PC-3 (cell line): ENCODE measurements around the gene CSNK2A2. TPM values are rescaled to one million over a fixed set of nuclear protein-coding genes. Genes with fewer than 3 reads are reported as not detected.

Experiments used
- ATAC-seq: fragments of 200-7000 bp; cut with Tn5 transposase; 2 replicates; pipeline ENCODE4 v1.9.1; 2020; ENCODE audit warnings: mild to moderate bottlenecking, moderate library complexity
- BruUV-seq: library from RNA; stranded (reverse); fragments of 400-500 nt; replicated peaks from 2 replicates; lab custom pipeline; 2021; lab: Mats Ljungman, UMichigan
- CTCF ChIA-PET: fragments of 300-600 bp; sonication (Branson Sonifier 250); formaldehyde crosslinking; loops from one replicate; lab custom pipeline; 2022; ENCODE audit warnings: antibody characterized with exemption; lab: Charles Lee
- POLR2A ChIA-PET: fragments of 300-600 bp; sonication (Branson Sonifier 250); formaldehyde crosslinking; loops from one replicate; lab custom pipeline; 2022; ENCODE audit warnings: antibody characterized with exemption; ENCODE audit not compliant: unreplicated experiment; lab: Charles Lee
- DNase-seq: peaks from one replicate; pipeline ENCODE4 v3.0.0-alpha.2; 2015
- H2AFZ ChIP-seq: fragments of 300-600 bp; sonication (generic); 2 replicates; pipeline ENCODE4 v1.6.0; 2016; ENCODE audit warnings: antibody characterized with exemption, low read length
- H3F3A ChIP-seq: fragments of 300-600 bp; sonication (generic); one replicate; pipeline ENCODE4 v1.6.0; 2017; ENCODE audit warnings: antibody characterized with exemption, low read length, control low read depth, mild to moderate bottlenecking; ENCODE audit not compliant: unreplicated experiment
- H3K27ac ChIP-seq: fragments of 300-600 bp; sonication (generic); 2 replicates; pipeline ENCODE4 v1.5.1; 2016; ENCODE audit warnings: mild to moderate bottlenecking, low read length
- H3K27me3 ChIP-seq: fragments of 300-600 bp; sonication (generic); 2 replicates; pipeline ENCODE4 v1.6.1; 2016; ENCODE audit warnings: low read length, mixed read lengths
- H3K36me3 ChIP-seq: fragments of 300-600 bp; sonication (generic); 2 replicates; pipeline ENCODE4 v1.6.1; 2016; ENCODE audit warnings: low read depth, mixed run types, low read length, mixed read lengths
- H3K4me1 ChIP-seq: fragments of 300-600 bp; sonication (generic); 2 replicates; pipeline ENCODE4 v1.5.1; 2016; ENCODE audit warnings: low read length; ENCODE audit not compliant: insufficient read depth
- H3K4me2 ChIP-seq: fragments of 300-600 bp; sonication (generic); 2 replicates; pipeline ENCODE4 v1.6.0; 2016; ENCODE audit warnings: low read length
- H3K4me3 ChIP-seq: fragments of 300-600 bp; sonication (generic); 2 replicates; pipeline ENCODE4 v1.5.1; 2016; ENCODE audit warnings: mild to moderate bottlenecking, low read length, mixed read lengths
- H3K79me2 ChIP-seq: fragments of 300-600 bp; sonication (generic); 2 replicates; pipeline ENCODE4 v1.6.1; 2017; ENCODE audit warnings: low read length, mixed read lengths
- H3K9ac ChIP-seq: fragments of 300-600 bp; sonication (generic); 2 replicates; pipeline ENCODE4 v1.6.0; 2016; ENCODE audit warnings: mild to moderate bottlenecking, low read length
- H3K9me2 ChIP-seq: fragments of 300-600 bp; sonication (generic); replicated peaks from 2 replicates; pipeline ENCODE4 v1.6.1; 2016; ENCODE audit warnings: mixed run types, low read length, mixed read lengths
- H3K9me3 ChIP-seq: fragments of 300-600 bp; sonication (generic); 2 replicates; pipeline ENCODE4 v1.6.1; 2016; ENCODE audit warnings: low read length, mixed read lengths
- H4K20me1 ChIP-seq: fragments of 300-600 bp; sonication (generic); 2 replicates; pipeline ENCODE4 v1.6.1; 2016; ENCODE audit warnings: low read length, mixed read lengths
- EZH2 ChIP-seq: fragments of 300-600 bp; sonication (generic); IDR thresholded peaks from one replicate; pipeline ENCODE4 v1.6.1; 2017; ENCODE audit warnings: antibody characterized with exemption, mild to moderate bottlenecking, low read length; ENCODE audit not compliant: unreplicated experiment
- EZH2phosphoT487 ChIP-seq: fragments of 300-600 bp; sonication (generic); IDR thresholded peaks from 2 replicates; pipeline ENCODE4 v1.6.1; 2018; ENCODE audit warnings: mild to moderate bottlenecking, antibody characterized with exemption, low read length, borderline replicate concordance
- intact Hi-C: fragments of 100-400 bp; cut with micrococcal nuclease; formaldehyde crosslinking; loops from 2 replicates; pipeline ENCODE4 v1.9.0; 2023
- total RNA-seq: library from RNA; depleted of rRNA; stranded (reverse); fragments of >200 nt; gene quantifications from 2 replicates; pipeline ENCODE4 v1.2.3, GENCODE V29; 2014
- TF ChIP-seq, protein P1 (sequence below): fragments of 300-600 bp; sonication (generic); conservative IDR thresholded peaks from 2 replicates; pipeline ENCODE4 v1.5.1; 2017; ENCODE audit warnings: antibody characterized with exemption, low read depth, mild to moderate bottlenecking, low read length

The CSNK2A2 gene
- total RNA-seq, 1 experiment from 2014 or later = 14.2 TPM

DNA sequence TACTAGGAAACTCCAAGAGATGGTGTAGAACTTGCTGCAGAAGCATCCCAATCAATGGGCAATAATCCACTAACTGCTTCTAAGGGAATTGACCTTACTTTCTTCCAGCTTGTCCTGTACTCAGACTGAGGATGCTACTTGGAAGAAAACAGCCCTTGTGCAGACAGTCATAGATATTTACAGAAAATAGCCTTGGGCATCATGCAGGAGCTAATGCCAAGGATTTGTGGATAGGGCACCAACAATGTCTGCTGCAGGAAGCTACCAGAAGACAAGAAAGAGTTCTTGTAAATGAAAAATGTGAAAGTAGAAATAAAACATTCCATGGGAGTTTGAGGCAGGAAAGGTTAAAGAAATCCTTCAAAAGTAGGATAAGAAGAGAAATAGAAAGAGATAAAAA is 21.5 kb upstream of the CSNK2A2 start:
- Histone ChIP-seq H3K4me3 (no peak overlapping the region), H3F3A (no peaks in the 10 kb centered on the region), H3K27me3 (peaks cover 6% of the 10 kb centered on the region; the same call in 1 of the 2 replicates), H3K4me2 (no peak overlapping the region), H3K36me3 (no peaks in the 10 kb centered on the region), H3K79me2 (no peaks in the 10 kb centered on the region), H3K27ac (no peak overlapping the region), H3K9me2 (no peaks in the 10 kb centered on the region), H3K4me1 (no peaks in the 10 kb centered on the region; the same call in 1 of the 2 replicates), H3K9ac (no peak overlapping the region), H3K9me3 (no peaks in the 10 kb centered on the region), H2AFZ (no peak overlapping the region), H4K20me1 (no peaks in the 10 kb centered on the region)
- intact Hi-C loops = no loop called here
- BruUV-seq = no TSS peak
- POLR2A ChIA-PET = interaction anchor here (0.7 kb wide), 1 partner anchor 120 kb away, joined by 3 read pairs; no protein-coding TSS in a partner anchor
- no peak for ATAC-seq
- CTCF ChIA-PET = no interaction called here
- no peak for TF ChIP-seq EZH2phosphoT487
- TF ChIP-seq EZH2 = no peak
- TF ChIP-seq, protein P1, sequence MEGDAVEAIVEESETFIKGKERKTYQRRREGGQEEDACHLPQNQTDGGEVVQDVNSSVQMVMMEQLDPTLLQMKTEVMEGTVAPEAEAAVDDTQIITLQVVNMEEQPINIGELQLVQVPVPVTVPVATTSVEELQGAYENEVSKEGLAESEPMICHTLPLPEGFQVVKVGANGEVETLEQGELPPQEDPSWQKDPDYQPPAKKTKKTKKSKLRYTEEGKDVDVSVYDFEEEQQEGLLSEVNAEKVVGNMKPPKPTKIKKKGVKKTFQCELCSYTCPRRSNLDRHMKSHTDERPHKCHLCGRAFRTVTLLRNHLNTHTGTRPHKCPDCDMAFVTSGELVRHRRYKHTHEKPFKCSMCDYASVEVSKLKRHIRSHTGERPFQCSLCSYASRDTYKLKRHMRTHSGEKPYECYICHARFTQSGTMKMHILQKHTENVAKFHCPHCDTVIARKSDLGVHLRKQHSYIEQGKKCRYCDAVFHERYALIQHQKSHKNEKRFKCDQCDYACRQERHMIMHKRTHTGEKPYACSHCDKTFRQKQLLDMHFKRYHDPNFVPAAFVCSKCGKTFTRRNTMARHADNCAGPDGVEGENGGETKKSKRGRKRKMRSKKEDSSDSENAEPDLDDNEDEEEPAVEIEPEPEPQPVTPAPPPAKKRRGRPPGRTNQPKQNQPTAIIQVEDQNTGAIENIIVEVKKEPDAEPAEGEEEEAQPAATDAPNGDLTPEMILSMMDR = no peak
- DNase-seq = no peak

DNA sequence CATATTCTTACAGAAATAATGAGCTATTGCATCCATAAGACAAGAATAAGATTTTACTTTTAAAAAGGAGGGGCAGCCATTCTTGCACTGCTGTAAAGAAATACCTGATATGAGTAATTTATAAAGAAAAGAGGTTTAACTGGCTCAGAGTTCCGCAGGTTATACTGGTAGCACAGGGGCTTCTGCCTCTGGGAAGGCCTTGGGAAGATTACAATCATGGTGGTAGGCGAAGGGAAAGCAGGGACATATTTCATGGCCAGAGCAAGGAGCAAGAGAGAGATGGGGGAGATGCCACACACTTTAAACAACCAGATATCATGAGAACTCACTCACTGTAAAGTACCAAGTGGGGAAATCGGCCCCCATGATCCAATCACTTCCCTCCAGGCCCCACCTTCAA is 20.9 kb upstream of the CSNK2A2 start:
- Histone ChIP-seq H3K4me1 (no peaks in the 10 kb centered on the region; the same call in 1 of the 2 replicates), H3K9ac (no peak overlapping the region), H3K4me2 (no peak overlapping the region), H3K79me2 (no peaks in the 10 kb centered on the region), H3K36me3 (no peaks in the 10 kb centered on the region), H3K27ac (no peak overlapping the region), H3K27me3 (peaks cover 6% of the 10 kb centered on the region; the same call in 1 of the 2 replicates), H4K20me1 (no peaks in the 10 kb centered on the region), H3F3A (no peaks in the 10 kb centered on the region), H2AFZ (no peak overlapping the region), H3K9me2 (no peaks in the 10 kb centered on the region), H3K4me3 (no peak overlapping the region), H3K9me3 (no peaks in the 10 kb centered on the region)
- DNase-seq (no peak), ATAC-seq (no peak)
- no TSS peak for BruUV-seq
- POLR2A ChIA-PET = no interaction called here
- CTCF ChIA-PET = no interaction called here
- intact Hi-C loops = no loop called here
- TF ChIP-seq EZH2 (no peak), EZH2phosphoT487 (no peak)
- TF ChIP-seq, protein P1 = no peak

DNA sequence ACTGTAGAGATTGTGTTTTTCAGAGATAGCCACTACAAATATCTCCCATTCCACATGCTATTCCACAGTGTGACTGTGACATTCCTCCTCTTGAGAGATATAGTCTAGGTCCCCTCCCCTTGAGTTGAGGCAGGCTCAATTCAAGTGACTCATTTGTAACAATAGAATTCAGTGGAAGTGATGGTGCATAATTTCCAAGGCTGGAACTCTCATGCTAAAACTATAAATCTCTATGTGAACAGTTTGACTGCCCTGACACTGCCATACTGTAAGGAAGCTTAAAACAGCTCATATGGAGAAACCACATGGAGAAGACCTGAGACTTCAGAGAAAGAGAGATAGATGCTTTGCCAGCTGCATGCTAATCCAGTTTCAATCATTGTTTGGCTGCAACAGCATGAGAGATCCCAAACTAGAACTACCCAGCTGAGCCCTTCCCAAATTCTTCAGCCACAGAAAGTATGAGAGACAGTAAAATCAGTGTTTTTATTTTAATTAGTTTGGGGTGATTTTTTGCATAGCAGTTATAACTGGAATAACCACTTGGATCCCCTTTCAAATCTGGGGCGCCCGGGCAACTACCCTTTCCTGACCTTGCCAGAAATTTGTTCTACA is 19.5 kb upstream of the CSNK2A2 start:
- no peak overlapping the region for H3K9ac ChIP-seq
- ChIA-PET POLR2A (no interaction called here), CTCF (no interaction called here)
- peaks cover 6% of the 10 kb centered on the region; the same call in 1 of the 2 replicates for H3K27me3 ChIP-seq
- no peaks in the 10 kb centered on the region for H3K4me1 ChIP-seq
- H3K4me2 ChIP-seq = no peak overlapping the region
- H3F3A ChIP-seq = no peaks in the 10 kb centered on the region
- no peaks in the 10 kb centered on the region for H3K9me3 ChIP-seq
- no peaks in the 10 kb centered on the region for H3K36me3 ChIP-seq
- no peaks in the 10 kb centered on the region for H4K20me1 ChIP-seq
- DNase-seq = no peak
- no peak for TF ChIP-seq EZH2phosphoT487
- no peak for TF ChIP-seq EZH2
- TF ChIP-seq, protein P1 = no peak
- H3K9me2 ChIP-seq = no peaks in the 10 kb centered on the region
- BruUV-seq = no TSS peak
- no peaks in the 10 kb centered on the region for H3K79me2 ChIP-seq
- no peak overlapping the region for H3K4me3 ChIP-seq
- H3K27ac ChIP-seq = no peak overlapping the region
- intact Hi-C loops = no loop called here
- no peak for ATAC-seq
- no peak overlapping the region for H2AFZ ChIP-seq
